Suppressor macrophage treated with lipopolysaccharide for 4 hours (primary cell): ENCODE data around the gene ANO2.
A peak's percentile ranks its signal among the peaks of the same experiment; 100 is the strongest.
"Not testable (repeated sequence)": the region's sequence is repeated elsewhere in the genome, so short reads cannot be mapped to it uniquely, and the experiment has no call there.

Experiments
- DNase-seq: peaks from one replicate; pipeline ENCODE4 v3.0.0-alpha.2; 2020

The ANO2 gene

DNA sequence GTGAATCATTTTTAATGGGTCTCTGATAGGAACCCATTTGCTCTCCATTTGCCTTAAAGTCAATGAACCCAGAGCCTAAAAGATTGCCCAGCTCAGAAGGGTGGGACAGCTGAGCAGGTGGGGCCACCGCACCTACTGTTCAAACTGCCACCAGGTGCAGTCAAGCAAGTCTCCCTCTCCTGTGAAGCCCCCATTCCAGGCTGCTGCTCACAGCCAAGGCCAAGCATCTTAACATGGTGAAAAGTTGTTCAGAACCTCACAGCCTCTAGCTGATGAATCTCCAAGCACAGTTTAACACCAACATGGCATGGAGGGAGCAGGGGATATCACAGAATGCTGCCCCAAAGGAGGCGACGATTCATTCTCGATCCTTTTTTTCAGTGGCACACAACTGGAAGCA lies 29.5 kb downstream of the ANO2 start:
- no peak for DNase-seq

GRCh38 chr12:5914387-5915149 lies 30.5 kb downstream of the ANO2 start:
- no peak for DNase-seq

- no peak for DNase-seq
These were observed 31.7 kb downstream of the ANO2 start for GRCh38 chr12:5913387-5913786.

- DNase-seq: no peak
These were observed 32.4 kb downstream of the ANO2 start for GRCh38 chr12:5912437-5913334.

DNA sequence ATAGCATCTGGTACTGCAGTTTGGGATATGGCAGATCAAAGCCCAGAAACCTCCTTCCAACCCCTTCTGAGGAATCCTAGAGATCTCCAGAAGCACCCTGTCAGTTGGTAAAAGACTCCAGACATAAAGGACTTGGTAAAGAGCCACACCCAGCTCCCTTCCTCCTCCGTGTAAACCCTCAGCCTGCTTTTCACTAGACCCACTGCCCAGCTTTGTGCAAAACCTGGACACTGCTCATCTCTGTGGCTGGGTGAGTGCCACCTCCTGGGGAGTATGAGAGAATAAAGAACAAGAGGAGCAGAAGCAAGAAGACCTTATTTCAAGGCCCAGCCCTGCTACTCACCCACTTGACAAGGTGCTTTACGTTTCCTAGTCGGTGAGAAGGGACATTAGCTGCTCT lies 33.0 kb downstream of the ANO2 start:
- DNase-seq: no peak

DNA sequence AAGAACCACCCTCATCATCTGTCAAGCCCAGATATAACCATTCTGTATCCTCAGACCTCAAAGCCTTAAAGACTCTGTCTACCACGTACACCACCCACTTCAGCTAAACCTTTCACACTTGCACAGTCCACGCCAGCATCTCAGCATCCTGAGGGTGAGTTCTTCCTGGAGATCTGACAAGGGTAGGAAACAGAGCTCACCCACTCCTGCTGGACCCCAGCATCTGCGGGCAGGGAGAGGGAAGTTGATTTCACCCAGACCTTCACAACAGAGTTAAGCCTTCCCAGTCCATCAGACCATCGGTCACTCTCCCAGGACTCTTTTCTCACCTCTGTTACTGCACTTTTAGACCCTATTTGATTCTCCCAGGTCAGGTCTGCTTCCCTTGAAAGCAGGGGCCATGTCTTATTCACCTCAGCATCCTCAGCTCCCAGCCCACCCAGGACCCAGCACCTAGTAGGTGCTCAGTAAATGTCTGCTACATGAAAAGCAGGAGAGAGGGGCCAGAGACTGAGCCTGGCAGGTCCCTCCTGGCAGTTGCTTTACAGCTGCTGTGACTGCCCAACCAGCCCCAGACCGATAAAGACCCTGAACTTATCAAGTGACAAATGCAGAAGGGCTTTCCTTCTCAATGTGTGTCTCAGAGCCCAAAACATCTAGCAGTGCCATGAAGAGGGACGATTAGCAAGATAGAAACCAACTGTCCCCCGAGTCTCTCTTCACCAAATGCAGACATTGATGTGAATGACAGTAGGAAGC lies 34.1 kb downstream of the ANO2 start:
- no peak for DNase-seq

GRCh38 chr12:5909560-5909959 lies 35.5 kb downstream of the ANO2 start:
- no peak for DNase-seq

GRCh38 chr12:5908251-5908650 lies 36.8 kb downstream of the ANO2 start:
- DNase-seq: no peak

DNA sequence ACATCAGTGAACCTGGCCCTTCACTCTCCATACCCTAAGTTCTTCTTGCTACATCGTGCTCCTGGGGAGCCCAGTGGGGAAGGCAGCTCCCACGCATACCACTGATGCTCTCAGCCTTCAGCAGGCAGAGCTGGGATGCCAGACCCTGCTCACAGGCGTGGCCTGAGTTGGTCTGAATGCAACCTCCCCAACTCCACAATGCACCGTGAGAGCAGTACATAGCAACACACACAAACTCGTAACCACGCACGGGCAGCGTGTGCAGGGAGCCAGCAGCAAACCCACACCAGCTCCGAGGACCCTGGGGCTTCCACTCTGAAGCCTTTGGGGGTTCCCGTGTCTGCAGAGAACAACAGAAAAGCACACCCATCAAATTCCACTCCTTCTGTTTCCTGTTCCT lies 37.3 kb downstream of the ANO2 start:
- no peak for DNase-seq

- no peak for DNase-seq
These were observed 39.3 kb downstream of the ANO2 start for GRCh38 chr12:5905757-5906156.

DNA sequence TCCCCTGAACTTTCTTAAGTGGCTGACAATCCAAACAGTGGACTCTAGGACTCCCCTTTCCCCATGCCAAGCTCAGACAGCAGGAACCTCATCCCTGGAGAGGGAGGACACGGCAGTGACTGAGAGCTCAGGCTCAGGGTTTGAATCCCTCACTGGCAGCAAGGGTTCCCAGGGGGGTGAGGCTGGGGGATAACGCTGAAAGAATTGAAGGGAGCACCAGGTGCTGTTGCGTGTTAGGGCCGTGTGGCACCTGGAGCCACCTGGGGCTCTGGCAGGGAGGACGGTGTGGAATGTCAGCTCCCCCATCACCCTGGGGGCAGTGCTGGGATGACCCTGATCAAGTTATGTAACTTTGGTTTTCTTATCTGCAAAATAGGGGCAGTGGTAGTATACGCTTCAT lies 40.1 kb downstream of the ANO2 start:
- DNase-seq: no peak

DNA sequence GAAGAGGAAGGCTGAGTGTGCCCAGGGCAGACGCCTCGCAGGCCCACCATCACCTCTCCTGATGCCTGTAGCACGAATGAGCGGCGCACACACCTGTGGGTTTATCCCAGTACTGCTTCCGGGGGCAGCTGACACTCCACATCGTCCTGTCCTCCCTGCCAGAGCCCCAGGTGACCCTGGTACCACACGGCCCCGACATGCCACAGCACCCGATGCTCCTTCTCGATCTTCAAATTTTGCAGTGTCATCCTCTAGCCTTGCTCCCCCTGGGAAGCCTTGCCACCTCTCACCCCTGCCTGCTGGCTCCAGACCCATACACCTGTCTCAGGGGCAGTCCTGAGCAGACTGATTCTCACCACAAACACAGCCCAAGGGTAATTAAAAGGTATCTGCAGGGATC lies 40.6 kb downstream of the ANO2 start:
- no peak for DNase-seq

GRCh38 chr12:5902736-5903135 lies 42.3 kb downstream of the ANO2 start:
- DNase-seq: no peak

DNA sequence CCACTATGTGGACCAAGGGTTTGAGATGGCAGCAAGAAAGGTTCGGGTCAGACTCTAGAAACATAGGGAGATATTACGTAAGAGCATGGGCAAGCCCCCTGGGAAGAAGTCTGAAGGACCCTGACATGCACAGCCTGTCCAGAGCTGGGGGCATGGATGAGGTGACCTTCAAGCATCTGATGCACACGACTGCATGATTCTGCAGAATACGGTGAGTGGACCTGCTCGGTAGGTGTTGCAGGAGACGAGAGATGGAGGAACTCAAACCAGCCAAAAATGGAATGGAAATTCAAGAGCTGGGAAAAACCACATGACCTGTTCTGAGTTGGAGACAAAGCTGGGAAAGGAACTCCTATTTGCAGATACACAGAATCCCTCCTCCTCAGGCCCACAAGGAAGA lies 43.6 kb downstream of the ANO2 start:
- DNase-seq: no peak

DNA sequence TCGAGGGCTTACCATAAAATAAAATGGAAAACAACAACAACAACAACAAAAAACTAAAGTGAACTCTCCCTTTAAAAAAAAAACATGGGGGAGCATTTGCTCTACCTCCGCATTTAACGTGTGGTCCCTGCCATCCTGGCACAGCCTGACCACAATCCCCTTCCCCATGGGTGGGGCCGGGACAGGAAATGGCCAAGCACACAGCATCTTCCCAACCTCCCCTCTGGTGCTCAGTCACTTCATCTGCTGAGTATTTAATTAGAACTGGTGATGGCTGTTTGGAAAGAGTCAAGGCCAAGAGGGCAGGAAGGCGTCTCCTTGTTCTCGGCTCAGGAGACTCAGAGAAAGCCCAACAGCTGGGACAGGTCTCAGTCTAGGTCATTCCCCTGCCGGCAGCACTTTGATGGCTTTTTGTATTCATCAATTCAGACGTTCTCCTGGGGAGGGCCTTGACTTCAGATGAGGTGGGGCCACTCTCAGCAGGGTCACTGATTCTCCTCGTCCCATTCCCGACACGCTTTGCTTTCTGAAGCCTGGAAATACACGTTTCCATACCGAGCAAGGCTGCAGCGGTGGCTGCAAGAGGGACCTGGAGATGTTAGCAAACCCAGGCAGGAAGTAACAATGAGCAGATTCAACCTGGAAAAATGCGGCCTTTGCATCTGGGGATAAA lies 44.4 kb downstream of the ANO2 start:
- no peak for DNase-seq

DNA sequence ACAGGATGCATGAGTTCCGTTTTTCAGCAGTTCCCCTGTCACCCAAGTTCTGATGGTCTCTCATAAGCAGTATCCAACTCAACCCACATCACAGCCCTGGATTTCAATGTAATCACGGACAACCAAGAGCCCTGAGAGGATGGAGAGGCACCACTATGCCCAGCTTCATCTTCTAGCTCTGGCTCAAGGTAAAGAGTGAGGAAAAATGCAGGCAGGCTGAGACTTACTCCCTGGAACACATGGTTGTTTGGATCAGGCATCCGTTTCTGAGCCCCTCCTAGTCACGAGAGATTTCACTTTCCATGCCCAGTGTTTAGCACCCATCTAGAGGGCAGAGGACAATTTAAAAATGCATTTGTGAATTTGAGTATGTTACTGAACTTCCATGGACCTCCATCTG lies 45.0 kb downstream of the ANO2 start:
- DNase-seq: no peak

GRCh38 chr12:5899675-5900074 lies 45.4 kb downstream of the ANO2 start:
- no peak for DNase-seq

GRCh38 chr12:5898874-5899273 lies 46.2 kb downstream of the ANO2 start:
- no peak for DNase-seq

DNA sequence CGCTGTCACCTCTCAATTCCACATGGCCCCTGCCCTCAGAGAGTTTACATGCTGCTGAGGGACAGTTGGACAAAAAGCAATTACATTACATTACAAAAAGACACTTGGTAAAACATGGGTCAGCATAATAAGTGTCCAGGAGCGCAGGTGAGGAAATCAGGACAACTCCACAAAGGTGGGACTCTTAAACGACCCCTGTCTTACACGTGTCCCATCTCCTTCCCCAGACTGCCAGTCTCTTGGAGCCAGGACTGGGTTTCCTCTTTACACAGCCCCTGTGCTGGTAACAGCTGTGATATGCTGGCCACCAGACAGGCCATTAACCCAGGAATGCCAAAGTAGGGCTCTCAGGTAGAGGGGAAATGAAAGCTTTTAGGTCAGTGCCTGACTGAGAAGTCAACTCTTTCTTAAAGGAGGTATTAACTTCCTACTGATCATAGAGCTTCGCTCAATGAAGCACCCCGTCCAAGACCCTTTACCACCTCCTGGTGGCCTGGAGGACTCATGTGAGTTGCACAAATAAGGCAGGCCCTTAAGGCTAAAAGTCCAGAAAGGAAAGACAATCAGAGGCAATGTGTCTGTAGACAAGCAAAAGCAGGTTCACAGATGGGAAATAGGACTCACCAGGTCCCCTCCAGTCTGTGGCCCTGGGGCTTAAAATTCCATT lies 55.5 kb downstream of the ANO2 start:
- DNase-seq: peak; percentile 6

DNA sequence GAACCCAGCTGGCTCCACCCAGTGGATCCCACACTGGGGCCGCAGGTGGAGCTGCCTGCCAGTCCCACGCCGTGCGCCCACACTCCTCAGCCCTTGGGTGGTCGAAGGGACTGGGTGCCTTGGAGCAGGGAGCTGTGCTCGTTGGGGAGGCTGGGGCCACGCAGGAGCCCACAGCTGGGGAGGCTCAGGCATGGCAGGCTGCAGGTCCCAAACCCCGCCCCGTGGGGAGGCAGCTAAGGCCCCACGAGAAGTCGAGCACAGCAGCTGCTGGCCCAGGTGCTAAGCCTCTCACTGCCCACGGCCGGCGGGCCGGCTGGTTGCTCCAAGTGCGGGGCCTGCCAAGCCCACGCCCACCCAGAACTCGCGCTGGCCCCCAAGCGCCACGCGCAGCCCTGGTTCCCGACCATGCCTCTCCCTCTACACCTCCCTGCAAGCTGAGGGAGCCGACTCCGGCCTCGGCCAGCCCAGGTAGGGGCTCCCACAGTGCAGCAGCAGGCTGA lies 56.2 kb downstream of the ANO2 start:
- DNase-seq: no peak

DNA sequence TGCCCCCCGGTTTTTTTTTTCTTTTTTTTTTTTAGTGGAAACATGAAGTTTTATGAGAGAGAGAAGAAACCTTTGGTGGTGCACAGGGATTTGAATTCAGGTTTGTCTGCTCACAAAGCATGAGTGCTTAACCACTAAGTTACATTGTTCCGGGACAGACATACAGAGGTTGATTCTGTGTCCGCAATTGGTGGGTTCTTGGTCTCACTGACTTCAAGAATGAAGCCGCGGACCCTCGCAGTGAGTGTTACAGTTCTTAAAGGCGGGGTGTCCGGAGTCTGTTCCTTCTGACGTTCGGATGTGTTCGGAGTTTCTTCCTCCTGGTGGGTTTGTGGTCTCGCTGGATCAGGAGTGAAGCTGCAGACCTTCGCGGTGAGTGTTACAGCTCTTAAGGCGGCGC lies 57.2 kb downstream of the ANO2 start:
- DNase-seq: not testable (repeated sequence)

DNA sequence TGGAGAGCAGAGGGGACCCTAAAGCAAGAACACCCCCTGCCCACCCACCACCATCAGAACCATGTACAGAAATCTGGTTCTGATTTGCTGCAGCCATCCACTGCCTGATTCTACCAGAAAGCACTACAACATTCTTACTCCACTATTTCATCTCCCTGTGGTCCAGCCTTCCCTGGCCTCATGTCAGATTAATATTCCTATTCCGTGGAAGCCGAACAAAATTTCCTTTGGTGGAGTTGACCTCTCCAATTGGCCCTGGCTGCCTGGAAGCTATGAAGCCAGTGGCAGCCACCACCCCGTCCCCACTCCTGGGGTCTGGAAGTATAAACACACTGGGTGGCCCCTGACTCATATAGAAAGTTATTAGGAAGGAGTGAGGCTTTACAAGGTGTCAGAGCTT lies 60.2 kb downstream of the ANO2 start:
- no peak for DNase-seq
